BJ (cell line): ENCODE data around the gene RALGAPA2. TPM values are rescaled to one million over a fixed set of nuclear protein-coding genes. Genes with fewer than 3 reads are reported as not detected.

ENCODE experiments used
- CTCF ChIA-PET: fragments of 350-600 bp; formaldehyde crosslinking; extraction: SDS; loops from one replicate; lab custom pipeline; 2021; ENCODE audit warnings: antibody characterized with exemption, inconsistent platforms; lab: Yijun Ruan, JAX
- POLR2A ChIA-PET: fragments of 300-600 bp; sonication (Branson Sonifier 250); formaldehyde crosslinking; extraction: SDS; loops from one replicate; lab custom pipeline; 2021; ENCODE audit warnings: antibody characterized with exemption; lab: Charles Lee
- DNase-seq: peaks from one replicate; pipeline ENCODE4 v3.0.0-alpha.2; 2011; ENCODE audit warnings: low read depth
- H3K27me3 ChIP-seq: 2 replicates; pipeline ENCODE4 v1.6.0; 2011; ENCODE audit warnings: low read length; ENCODE audit not compliant: control insufficient read depth, insufficient read depth
- H3K36me3 ChIP-seq: 2 replicates; pipeline ENCODE4 v1.5.1; 2011; ENCODE audit warnings: low read length; ENCODE audit not compliant: control insufficient read depth, insufficient read depth
- H3K4me3 ChIP-seq: 2 replicates; pipeline ENCODE4 v1.5.1; 2011; ENCODE audit warnings: low read depth, mild to moderate bottlenecking, control low read depth, low read length
- CTCF ChIP-seq: IDR thresholded peaks from 2 replicates; pipeline ENCODE4 v1.5.1; 2011; ENCODE audit warnings: low read depth, mild to moderate bottlenecking, control low read depth, inconsistent platforms, low read length, moderate library complexity; ENCODE audit not compliant: insufficient read depth
- polyA plus RNA-seq: library from polyadenylated mRNA; depleted of rRNA; stranded (reverse); fragments of >200 nt; gene quantifications from 2 replicates; pipeline ENCODE4 v1.2.3, GENCODE V29; 2011

RALGAPA2 gene
- polyA plus RNA-seq, 1 experiment: 1.4 TPM

- ChIA-PET POLR2A (no interaction called here), CTCF (interaction anchor here (1.2 kb wide), 1 partner anchor 801 kb away, joined by 3 read pairs; no protein-coding TSS in a partner anchor)
- Histone ChIP-seq H3K27me3 (no peaks in the 10 kb centered on the region; the same call in 1 of the 2 replicates), H3K4me3 (no peak overlapping the region), H3K36me3 (no peaks in the 10 kb centered on the region)
- DNase-seq: no peak
- no peak for TF ChIP-seq CTCF
These were observed 9.9 kb downstream of the RALGAPA2 start for GRCh38 chr20:20702330-20703245.

- no peak for DNase-seq
- Histone ChIP-seq H3K4me3 (no peak overlapping the region), H3K27me3 (no peaks in the 10 kb centered on the region; the same call in 1 of the 2 replicates), H3K36me3 (no peaks in the 10 kb centered on the region)
- no peak for TF ChIP-seq CTCF
- CTCF ChIA-PET: no interaction called here
- POLR2A ChIA-PET: interaction anchor here (0.6 kb wide), 1 partner anchor 306 kb away, joined by 3 read pairs; no protein-coding TSS in a partner anchor
These were observed 12.5 kb downstream of the RALGAPA2 start for GRCh38 chr20:20699917-20700316.

GRCh38 chr20:20699144-20699543, 13.3 kb downstream of the RALGAPA2 start:
- no peaks in the 10 kb centered on the region for H3K36me3 ChIP-seq
- no peak overlapping the region for H3K4me3 ChIP-seq
- DNase-seq: no peak
- TF ChIP-seq CTCF: no peak
- ChIA-PET POLR2A (no interaction called here), CTCF (interaction anchor here (1.1 kb wide), 1 partner anchor 10 kb away, joined by 3 read pairs; no protein-coding TSS in a partner anchor)
- no peaks in the 10 kb centered on the region for H3K27me3 ChIP-seq

- TF ChIP-seq CTCF: no peak
- POLR2A ChIA-PET: no interaction called here
- H3K27me3 ChIP-seq: no peaks in the 10 kb centered on the region
- CTCF ChIA-PET: interaction anchor here (1.3 kb wide), 1 partner anchor 15 kb away, joined by 3 read pairs; the partner anchor contains the start of gene RALGAPA2
- no peak overlapping the region for H3K4me3 ChIP-seq
- H3K36me3 ChIP-seq: no peaks in the 10 kb centered on the region
- DNase-seq: no peak
These were observed 15.1 kb downstream of the RALGAPA2 start for GRCh38 chr20:20697325-20697845.

- Histone ChIP-seq H3K4me3 (no peak overlapping the region), H3K36me3 (no peaks in the 10 kb centered on the region), H3K27me3 (no peaks in the 10 kb centered on the region)
- TF ChIP-seq CTCF: no peak
- ChIA-PET POLR2A (no interaction called here), CTCF (no interaction called here)
- DNase-seq: no peak
These were observed 17.1 kb downstream of the RALGAPA2 start for GRCh38 chr20:20695250-20695816.
